ENCODE measurements around the gene TMED1. TPM values are rescaled to one million over a fixed set of nuclear protein-coding genes. Genes with fewer than 3 reads are reported as not detected.
A peak's percentile ranks its signal among the peaks of the same experiment; 100 is the strongest.

TMED1 gene
- total RNA-seq, 1 experiment from 2014 or later = 26.3 TPM

GRCh38 chr19:10815969-10816644 is 19.9 kb downstream of the TMED1 start:
- Histone ChIP-seq H3K9me3 (ENCODE audit: control insufficient read depth in 1 of 2, insufficient read depth in 1 of 2, low read depth in 1 of 2, low read length in 2 of 2) (no peaks in the 10 kb centered on the region), H3K4me1 (ENCODE audit: control insufficient read depth in 1 of 2, insufficient read depth in 2 of 2, low read length in 2 of 2) (peaks cover 11 to 22% of the 10 kb centered on the region in 2 experiments), H3K9me2 (ENCODE audit: insufficient read depth) (no peaks in the 10 kb centered on the region), H3K36me3 (ENCODE audit: control insufficient read depth in 1 of 2, insufficient read depth in 2 of 2, low read length in 2 of 2) (peaks cover 0 to 6% of the 10 kb centered on the region in 2 experiments; a peak in 3 of 4 replicates), H4K20me1 (ENCODE audit: insufficient read depth) (no peaks in the 10 kb centered on the region), H2AFZ (ENCODE audit: low read depth, low read length, poor library complexity, severe bottlenecking) (no peak overlapping the region), H3K27me3 (ENCODE audit: insufficient read depth, low read length) (no peaks in the 10 kb centered on the region), H3K4me2 (ENCODE audit: low read length) (no peak overlapping the region), H3K27ac (ENCODE audit: low read depth, low read length) (0 out of 2 replicates have a peak overlapping the region, but pooled peaks have one; percentile 6), H3K4me3 (replicated peaks in 1 of 2; ENCODE audit: low read depth in 1 of 2, low read length in 2 of 2) (no peak overlapping the region), H3K79me2 (ENCODE audit: insufficient read depth, low read length) (no peaks in the 10 kb centered on the region), H3K9ac (ENCODE audit: low read length) (no peak overlapping the region)
- DNase-seq (ENCODE audit: low read depth, low spot score) = no peak
- RAD21 ChIA-PET (ENCODE audit: low non-redundant PET in 1 of 2, low total read pairs in 2 of 2, uncharacterized antibody in 2 of 2, unreplicated experiment in 2 of 2) = no interaction called here
- ATAC-seq = no peak
- TF ChIP-seq CBX3 (IDR thresholded peaks at IDR 0.05; ENCODE audit: low read depth) = no peak
- no peak for TF ChIP-seq JUND (IDR thresholded peaks at IDR 0.05)
- no peak for TF ChIP-seq CEBPB (IDR thresholded peaks at IDR 0.05; ENCODE audit: low read depth)
- TF ChIP-seq POLR2A (IDR thresholded peaks at IDR 0.05; ENCODE audit: borderline replicate concordance, extremely low read depth, insufficient read depth, insufficient read length) = no peak
- TF ChIP-seq EZH2 (IDR thresholded peaks at IDR 0.05) = no peak
- no peak for TF ChIP-seq TCF7L2 (IDR thresholded peaks at IDR 0.05; ENCODE audit: borderline replicate concordance, extremely low read depth, insufficient read depth, insufficient read length)
- no peak for TF ChIP-seq MAX (IDR thresholded peaks at IDR 0.05)
- TF ChIP-seq ELF1 (IDR thresholded peaks at IDR 0.05; ENCODE audit: borderline replicate concordance, low read depth) = no peak
- POLR2A ChIA-PET = no interaction called here
- BruUV-seq (replicated peaks) = no TSS peak
- intact Hi-C loops (cut with micrococcal nuclease) = no loop called here
- CTCF ChIA-PET = no interaction called here

- ChIA-PET RAD21 (ENCODE audit: low non-redundant PET in 1 of 2, low total read pairs in 2 of 2, uncharacterized antibody in 2 of 2, unreplicated experiment in 2 of 2) (no interaction called here), CTCF (no interaction called here), POLR2A (no interaction called here)
- no peaks in the 10 kb centered on the region for H3K79me2 ChIP-seq (ENCODE audit: insufficient read depth, low read length)
- no peak overlapping the region for H2AFZ ChIP-seq (ENCODE audit: low read depth, low read length, poor library complexity, severe bottlenecking)
- ATAC-seq (no peak), DNase-seq (ENCODE audit: low read depth, low spot score) (no peak)
- no peak for TF ChIP-seq CTCF (IDR thresholded peaks at IDR 0.05 in 2 of 3, conservative IDR thresholded peaks at IDR 0.05 in 1 of 3; ENCODE audit: borderline replicate concordance in 1 of 3, insufficient read depth in 1 of 3, low read depth in 2 of 3, low read length in 2 of 3)
- TF ChIP-seq ZNF274 (IDR thresholded peaks at IDR 0.05; ENCODE audit: low read depth, low read length) = no peak
- TF ChIP-seq TCF7L2 (IDR thresholded peaks at IDR 0.05; ENCODE audit: borderline replicate concordance, extremely low read depth, insufficient read depth, insufficient read length) = no peak
- TF ChIP-seq FOSL1 (IDR thresholded peaks at IDR 0.05; ENCODE audit: low read depth) = no peak
- no peak for TF ChIP-seq YY1 (IDR thresholded peaks at IDR 0.05; ENCODE audit: extremely low read depth, insufficient replicate concordance, low read depth, low read length)
- TF ChIP-seq MAX (IDR thresholded peaks at IDR 0.05) = no peak
- no peak for TF ChIP-seq CBX3 (IDR thresholded peaks at IDR 0.05; ENCODE audit: low read depth)
- no peak for TF ChIP-seq EZH2 (IDR thresholded peaks at IDR 0.05)
- no peak for TF ChIP-seq ZFX (IDR thresholded peaks at IDR 0.05)
- TF ChIP-seq, protein P1, sequence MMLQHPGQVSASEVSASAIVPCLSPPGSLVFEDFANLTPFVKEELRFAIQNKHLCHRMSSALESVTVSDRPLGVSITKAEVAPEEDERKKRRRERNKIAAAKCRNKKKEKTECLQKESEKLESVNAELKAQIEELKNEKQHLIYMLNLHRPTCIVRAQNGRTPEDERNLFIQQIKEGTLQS (IDR thresholded peaks at IDR 0.05) = no peak
- no peak for TF ChIP-seq CEBPB (IDR thresholded peaks at IDR 0.05; ENCODE audit: low read depth)
- TF ChIP-seq EGR1 (IDR thresholded peaks at IDR 0.05; ENCODE audit: low read depth) = no peak
- no peak for TF ChIP-seq JUND (IDR thresholded peaks at IDR 0.05)
- TF ChIP-seq SP1 (IDR thresholded peaks at IDR 0.05; ENCODE audit: low read depth) = no peak
- H3K4me3 ChIP-seq (replicated peaks in 1 of 2; ENCODE audit: low read depth in 1 of 2, low read length in 2 of 2) = no peak overlapping the region
- intact Hi-C loops (cut with micrococcal nuclease) = no loop called here
- BruUV-seq (replicated peaks) = no TSS peak
- no peak overlapping the region for H3K27ac ChIP-seq (ENCODE audit: low read depth, low read length)
- no peaks in the 10 kb centered on the region for H4K20me1 ChIP-seq (ENCODE audit: insufficient read depth)
- H3K4me1 ChIP-seq (ENCODE audit: control insufficient read depth in 1 of 2, insufficient read depth in 2 of 2, low read length in 2 of 2) = peaks cover 11 to 22% of the 10 kb centered on the region in 2 experiments
- no peaks in the 10 kb centered on the region for H3K9me3 ChIP-seq (ENCODE audit: control insufficient read depth in 1 of 2, insufficient read depth in 1 of 2, low read depth in 1 of 2, low read length in 2 of 2)
- peaks cover 0 to 6% of the 10 kb centered on the region in 2 experiments; a peak in 3 of 4 replicates for H3K36me3 ChIP-seq (ENCODE audit: control insufficient read depth in 1 of 2, insufficient read depth in 2 of 2, low read length in 2 of 2)
- no peaks in the 10 kb centered on the region for H3K9me2 ChIP-seq (ENCODE audit: insufficient read depth)
- no peak overlapping the region for H3K9ac ChIP-seq (ENCODE audit: low read length)
- H3K4me2 ChIP-seq (ENCODE audit: low read length) = no peak overlapping the region
- no peaks in the 10 kb centered on the region for H3K27me3 ChIP-seq (ENCODE audit: insufficient read depth, low read length)
Observed at GRCh38 chr19:10815007-10815536, 20.9 kb downstream of the TMED1 start.
